Osteoblast (primary cell): ENCODE data around the gene METTL1. TPM values are rescaled to one million over a fixed set of nuclear protein-coding genes. Genes with fewer than 3 reads are reported as not detected.
A peak's percentile ranks its signal among the peaks of the same experiment; 100 is the strongest.

ENCODE experiments used
- DNase-seq: peaks from one replicate; pipeline ENCODE4 v3.0.0; 2011; ENCODE audit warnings: low spot score, mixed read lengths; ENCODE audit not compliant: insufficient read length; ENCODE audit errors: missing footprints
- H2AFZ ChIP-seq: 2 replicates; pipeline ENCODE4 v1.6.0; 2011; ENCODE audit warnings: mild to moderate bottlenecking, low read length
- H3K27ac ChIP-seq: 2 replicates; pipeline ENCODE4 v1.5.1; 2011; ENCODE audit warnings: mild to moderate bottlenecking, low read depth, low read length, moderate library complexity
- H3K27me3 ChIP-seq: 2 replicates; pipeline ENCODE4 v1.6.0; 2012; ENCODE audit warnings: mild to moderate bottlenecking, control low read depth, inconsistent platforms, low read length, moderate library complexity; ENCODE audit not compliant: insufficient read depth
- H3K36me3 ChIP-seq: 2 replicates; pipeline ENCODE4 v1.5.1; 2011; ENCODE audit warnings: mild to moderate bottlenecking, low read length, control low read depth, moderate library complexity; ENCODE audit not compliant: insufficient read depth
- H3K4me1 ChIP-seq: 2 replicates; pipeline ENCODE4 v1.5.1; 2011; ENCODE audit warnings: mild to moderate bottlenecking, low read length, control low read depth, moderate library complexity; ENCODE audit not compliant: insufficient read depth
- H3K4me2 ChIP-seq: 2 replicates; pipeline ENCODE4 v1.6.0; 2011; ENCODE audit warnings: mild to moderate bottlenecking, low read length; ENCODE audit not compliant: insufficient read depth
- H3K4me3 ChIP-seq: fragments of 200-600 bp; sonication (generic); 3 replicates; pipeline ENCODE4 v1.5.1; 2012; ENCODE audit warnings: mild to moderate bottlenecking, low read length, inconsistent platforms; ENCODE audit not compliant: insufficient read depth
- H3K79me2 ChIP-seq: 2 replicates; pipeline ENCODE4 v1.6.0; 2012; ENCODE audit warnings: mild to moderate bottlenecking, low read length, control low read depth, inconsistent platforms; ENCODE audit not compliant: insufficient read depth
- H3K9me3 ChIP-seq: 2 replicates; pipeline ENCODE4 v1.5.1; 2011; ENCODE audit warnings: low read depth, low read length, control low read depth
- H4K20me1 ChIP-seq: 2 replicates; pipeline ENCODE4 v1.6.0; 2012; ENCODE audit warnings: mild to moderate bottlenecking, low read length, control low read depth; ENCODE audit not compliant: insufficient read depth
- total RNA-seq: library from RNA; depleted of rRNA; stranded (reverse); fragments of >200 nt; gene quantifications from 2 replicates; pipeline ENCODE4 v1.2.3, GENCODE V29; 2012
- TF ChIP-seq, protein P1 (sequence below): IDR thresholded peaks from 2 replicates; pipeline ENCODE4 v1.5.1; 2011; ENCODE audit warnings: mild to moderate bottlenecking, low read depth, low read length, moderate library complexity; ENCODE audit errors: extremely low read depth

The METTL1 gene
- total RNA-seq, 1 donor: 2.9 TPM

DNA sequence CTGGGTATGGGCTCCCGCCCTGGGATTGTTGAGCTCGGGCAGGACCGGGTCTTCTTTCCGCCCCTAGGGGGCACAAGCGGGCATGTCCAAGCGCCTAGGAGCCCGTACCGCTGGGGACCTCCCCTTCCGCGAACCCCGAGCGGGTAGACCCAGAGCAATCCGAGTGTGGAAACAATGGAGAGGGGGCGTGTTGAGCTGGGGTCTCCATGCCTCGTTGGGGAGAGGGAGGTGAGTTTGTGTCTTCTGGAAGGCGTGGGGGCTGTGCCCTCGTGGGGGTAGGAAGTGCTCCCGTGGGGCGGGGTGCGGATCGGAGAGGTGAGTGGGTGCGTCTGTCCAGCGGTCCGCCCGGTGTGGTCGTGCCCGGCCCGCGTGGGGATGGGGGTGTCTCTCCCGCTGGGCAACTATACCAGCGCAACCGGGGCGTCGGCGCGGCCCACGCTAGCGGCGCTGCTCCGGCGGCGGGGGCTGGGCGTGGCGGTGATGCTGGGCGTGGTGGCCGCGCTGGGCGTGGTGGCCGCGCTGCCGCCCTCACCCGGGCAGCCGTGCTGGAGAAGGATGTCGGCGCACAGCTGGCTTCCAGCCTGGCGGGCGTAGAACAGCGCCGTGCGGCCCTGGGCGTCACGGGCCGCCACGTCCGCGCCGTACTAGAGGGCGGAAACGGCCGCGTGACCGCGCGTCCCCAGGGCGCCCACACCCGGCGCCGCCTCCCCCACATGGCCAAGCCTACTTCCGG is 45.6 kb downstream of the METTL1 start:
- H3K9me3 ChIP-seq: no peaks in the 10 kb centered on the region

DNA sequence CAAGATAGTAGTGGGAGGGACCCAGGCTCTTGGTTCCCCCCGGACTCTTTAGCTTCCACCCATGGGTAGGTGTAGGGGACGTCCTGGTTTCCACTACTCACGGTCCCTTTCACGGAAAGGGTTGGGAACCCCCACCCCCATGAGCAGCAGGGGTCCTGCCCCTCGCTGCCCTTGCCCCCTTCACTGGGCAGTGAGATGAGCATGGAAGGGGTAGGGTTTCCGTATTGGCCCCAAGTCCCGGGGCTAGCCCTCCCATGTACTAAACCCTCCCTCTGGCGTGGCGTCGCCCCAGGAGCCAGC is 46.1 kb downstream of the METTL1 start:
- Histone ChIP-seq H2AFZ (peak overlapping the region; percentile 97), H3K4me3 (peak overlapping the region; percentile 83)

More for the DNA sequence above, 45.6 kb downstream of the METTL1 start:
- Histone ChIP-seq H3K4me1 (peaks cover 4% of the 10 kb centered on the region), H3K79me2 (no peaks in the 10 kb centered on the region), H2AFZ (peak overlapping the region; percentile 97), H3K36me3 (no peaks in the 10 kb centered on the region), H3K4me2 (peak overlapping the region; percentile 88), H4K20me1 (peaks cover 2% of the 10 kb centered on the region), H3K4me3 (peak overlapping the region; percentile 83), H3K27ac (peak overlapping the region; percentile 10), H3K27me3 (peaks cover 15% of the 10 kb centered on the region)
- TF ChIP-seq, protein P1, sequence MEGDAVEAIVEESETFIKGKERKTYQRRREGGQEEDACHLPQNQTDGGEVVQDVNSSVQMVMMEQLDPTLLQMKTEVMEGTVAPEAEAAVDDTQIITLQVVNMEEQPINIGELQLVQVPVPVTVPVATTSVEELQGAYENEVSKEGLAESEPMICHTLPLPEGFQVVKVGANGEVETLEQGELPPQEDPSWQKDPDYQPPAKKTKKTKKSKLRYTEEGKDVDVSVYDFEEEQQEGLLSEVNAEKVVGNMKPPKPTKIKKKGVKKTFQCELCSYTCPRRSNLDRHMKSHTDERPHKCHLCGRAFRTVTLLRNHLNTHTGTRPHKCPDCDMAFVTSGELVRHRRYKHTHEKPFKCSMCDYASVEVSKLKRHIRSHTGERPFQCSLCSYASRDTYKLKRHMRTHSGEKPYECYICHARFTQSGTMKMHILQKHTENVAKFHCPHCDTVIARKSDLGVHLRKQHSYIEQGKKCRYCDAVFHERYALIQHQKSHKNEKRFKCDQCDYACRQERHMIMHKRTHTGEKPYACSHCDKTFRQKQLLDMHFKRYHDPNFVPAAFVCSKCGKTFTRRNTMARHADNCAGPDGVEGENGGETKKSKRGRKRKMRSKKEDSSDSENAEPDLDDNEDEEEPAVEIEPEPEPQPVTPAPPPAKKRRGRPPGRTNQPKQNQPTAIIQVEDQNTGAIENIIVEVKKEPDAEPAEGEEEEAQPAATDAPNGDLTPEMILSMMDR: peak; percentile 85
- DNase-seq: peak; percentile 98

DNA sequence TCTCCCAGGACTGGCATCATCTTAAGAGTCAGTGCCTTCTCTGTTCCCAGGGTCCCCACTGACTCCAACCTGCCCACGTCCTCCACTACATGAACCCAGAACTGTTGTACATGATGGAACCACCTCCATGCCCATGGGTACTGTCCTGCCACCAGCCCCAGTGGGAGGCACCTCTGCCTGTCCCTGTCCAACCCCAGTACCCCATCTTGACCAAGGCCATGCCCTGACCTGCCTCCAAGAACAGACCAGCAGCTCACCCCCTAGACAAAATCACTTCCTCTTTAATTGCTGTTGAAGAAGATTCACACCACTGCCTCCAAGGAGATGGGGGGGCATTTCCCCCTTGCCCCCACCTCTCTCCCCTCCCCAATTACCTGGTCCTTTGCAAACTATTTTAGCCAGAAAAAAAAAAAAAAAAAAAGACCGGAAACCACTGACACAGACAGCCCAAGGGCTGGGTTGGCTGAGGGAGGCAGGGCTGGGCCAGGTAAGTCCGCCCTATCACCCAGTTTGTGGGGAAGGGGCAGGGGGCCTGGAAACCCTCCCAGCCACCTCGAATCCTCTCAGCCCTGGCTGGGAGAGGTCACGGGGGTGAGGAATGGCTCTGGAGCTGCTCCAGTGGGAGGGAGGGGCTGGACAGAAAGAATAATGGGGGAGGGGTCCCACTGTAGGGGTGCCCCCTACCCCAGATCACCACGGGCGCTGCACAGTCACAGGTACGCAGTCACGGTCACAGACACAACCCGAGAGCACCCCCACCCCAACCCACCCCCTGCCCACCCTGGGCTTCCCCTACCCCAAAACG is 46.8 kb downstream of the METTL1 start:
- peak; percentile 74 for DNase-seq
- Histone ChIP-seq H3K36me3 (peaks cover 4% of the 10 kb centered on the region), H2AFZ (no peak overlapping the region), H3K9me3 (no peaks in the 10 kb centered on the region), H3K4me3 (no peak overlapping the region), H3K79me2 (no peaks in the 10 kb centered on the region), H3K4me2 (no peak overlapping the region), H4K20me1 (peaks cover 2% of the 10 kb centered on the region), H3K27me3 (peaks cover 7% of the 10 kb centered on the region), H3K4me1 (peaks cover 4% of the 10 kb centered on the region), H3K27ac (no peak overlapping the region)
- TF ChIP-seq, protein P1: no peak

More for the DNA sequence above, 46.1 kb downstream of the METTL1 start:
- Histone ChIP-seq H3K4me1 (peaks cover 4% of the 10 kb centered on the region), H3K79me2 (no peaks in the 10 kb centered on the region), H3K27me3 (peaks cover 12% of the 10 kb centered on the region), H3K27ac (no peak overlapping the region), H3K9me3 (no peaks in the 10 kb centered on the region), H3K36me3 (no peaks in the 10 kb centered on the region), H3K4me2 (peak overlapping the region; percentile 88), H4K20me1 (peaks cover 2% of the 10 kb centered on the region)
- TF ChIP-seq, protein P1: no peak
- no peak for DNase-seq
